SK-N-SH treated with all-trans-retinoic acid at 6 μM for 48 hours (cell line): ENCODE measurements around the gene HECTD3.

Experiments
- BACH2 ChIP-seq: fragments of 250-450 bp; sonication (Bioruptor Pico); IDR thresholded peaks from 2 replicates; pipeline ENCODE4 v1.9.0; 2021; ENCODE audit warnings: mild to moderate bottlenecking, borderline replicate concordance
- GLIS3 ChIP-seq: fragments of 250-450 bp; sonication (Bioruptor Pico); IDR thresholded peaks from 2 replicates; pipeline ENCODE4 v1.5.0; 2020; ENCODE audit warnings: mild to moderate bottlenecking, moderate library complexity
- RARB ChIP-seq: fragments of 250-450 bp; sonication (Bioruptor Pico); IDR thresholded peaks from 2 replicates; pipeline ENCODE4 v1.8.0; 2021; ENCODE audit warnings: mild to moderate bottlenecking, moderate library complexity
- ZFP3 ChIP-seq: fragments of 250-450 bp; sonication (Bioruptor Pico); IDR thresholded peaks from 2 replicates; pipeline ENCODE4 v1.5.0; 2020; ENCODE audit warnings: mild to moderate bottlenecking, moderate library complexity

- TF ChIP-seq RARB (CRISPR knock-in tag) (no peak), BACH2 (no peak), GLIS3 (CRISPR knock-in tag) (no peak), ZFP3 (no peak)
Observed at GRCh38 chr1:45011837-45012638, 914 bp upstream of the HECTD3 start, which contains the start of gene UROD.
